ENCODE data around the gene AURKAIP1. TPM values are rescaled to one million over a fixed set of nuclear protein-coding genes. Genes with fewer than 3 reads are reported as not detected.

Gene AURKAIP1
- total RNA-seq, 3 donors from 2014 or later, result 150 to 180 (median 177) TPM

GRCh38 chr1:1357871-1358432 lies 17.1 kb downstream of the AURKAIP1 start:
- no peaks in the 10 kb centered on the region for H3K36me3 ChIP-seq (ENCODE audit: low read depth)
- no peaks in the 10 kb centered on the region for H3K9me3 ChIP-seq
- no peak overlapping the region for H3K4me3 ChIP-seq
- ATAC-seq (no peak), DNase-seq (peak in 1 of 3 donors; percentile 11)
- intact Hi-C loops (cut with DNase I, micrococcal nuclease), result no loop called here
- H3K4me1 ChIP-seq (ENCODE audit: low read depth), result peaks cover 12% of the 10 kb centered on the region
- no peak for TF ChIP-seq CTCF (IDR thresholded peaks at IDR 0.05)

DNA sequence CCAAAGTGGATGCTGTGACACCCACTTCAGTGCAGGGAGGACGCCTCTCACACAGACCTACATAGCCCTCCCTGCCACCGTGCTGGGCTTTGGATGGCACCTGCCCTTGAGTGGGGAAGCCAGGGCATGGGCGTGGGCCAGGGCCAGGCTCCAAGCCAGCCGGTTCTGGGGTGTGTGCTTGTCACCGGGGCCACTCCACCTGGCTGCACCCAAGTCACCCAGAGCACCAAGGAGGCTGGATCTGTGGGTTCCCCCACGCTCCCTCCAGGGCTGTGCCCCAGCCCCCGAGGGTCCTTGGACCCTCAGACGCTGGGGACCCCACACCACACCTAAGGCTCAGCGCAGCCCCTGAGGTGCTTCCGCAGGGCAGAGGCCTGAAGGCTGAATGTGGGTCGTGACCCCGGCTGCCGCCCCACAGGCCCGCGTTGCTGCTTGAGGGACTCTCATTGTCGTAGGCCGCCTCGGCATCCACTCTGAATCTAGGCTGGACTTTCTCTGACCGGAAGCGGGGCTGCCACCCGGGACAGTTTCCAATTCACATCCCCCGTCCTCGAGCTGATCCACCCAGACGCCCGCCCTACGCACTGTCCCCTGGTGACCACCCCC lies 18.1 kb downstream of the AURKAIP1 start:
- DNase-seq (peak in 1 of 3 donors; percentile 57), ATAC-seq (peak; percentile 17)
- no peak overlapping the region for H3K4me3 ChIP-seq
- H3K4me1 ChIP-seq (ENCODE audit: low read depth), result peaks cover 12% of the 10 kb centered on the region
- H3K9me3 ChIP-seq, result no peaks in the 10 kb centered on the region
- TF ChIP-seq CTCF (IDR thresholded peaks at IDR 0.05), result no peak
- intact Hi-C loops (cut with DNase I, micrococcal nuclease), result no loop called here
- no peaks in the 10 kb centered on the region for H3K36me3 ChIP-seq (ENCODE audit: low read depth)

GRCh38 chr1:1356166-1356795 lies 18.7 kb downstream of the AURKAIP1 start:
- ATAC-seq (no peak), DNase-seq (peak in 1 of 3 donors; percentile 23)
- no peak for TF ChIP-seq CTCF (IDR thresholded peaks at IDR 0.05)
- H3K4me3 ChIP-seq, result no peak overlapping the region
- H3K4me1 ChIP-seq (ENCODE audit: low read depth), result peaks cover 12% of the 10 kb centered on the region
- no peaks in the 10 kb centered on the region for H3K36me3 ChIP-seq (ENCODE audit: low read depth)
- intact Hi-C loops (cut with DNase I, micrococcal nuclease), result no loop called here
- no peaks in the 10 kb centered on the region for H3K9me3 ChIP-seq

GRCh38 chr1:1355416-1355815 lies 19.6 kb downstream of the AURKAIP1 start:
- DNase-seq, result peak in 1 of 3 donors; percentile 54
- H3K4me3 ChIP-seq, result no peak overlapping the region
- ATAC-seq, result peak; percentile 25
- intact Hi-C loops (cut with DNase I, micrococcal nuclease), result no loop called here
- H3K9me3 ChIP-seq, result no peaks in the 10 kb centered on the region
- no peak for TF ChIP-seq CTCF (IDR thresholded peaks at IDR 0.05)
- H3K4me1 ChIP-seq (ENCODE audit: low read depth), result peaks cover 12% of the 10 kb centered on the region
- no peaks in the 10 kb centered on the region for H3K36me3 ChIP-seq (ENCODE audit: low read depth)

DNA sequence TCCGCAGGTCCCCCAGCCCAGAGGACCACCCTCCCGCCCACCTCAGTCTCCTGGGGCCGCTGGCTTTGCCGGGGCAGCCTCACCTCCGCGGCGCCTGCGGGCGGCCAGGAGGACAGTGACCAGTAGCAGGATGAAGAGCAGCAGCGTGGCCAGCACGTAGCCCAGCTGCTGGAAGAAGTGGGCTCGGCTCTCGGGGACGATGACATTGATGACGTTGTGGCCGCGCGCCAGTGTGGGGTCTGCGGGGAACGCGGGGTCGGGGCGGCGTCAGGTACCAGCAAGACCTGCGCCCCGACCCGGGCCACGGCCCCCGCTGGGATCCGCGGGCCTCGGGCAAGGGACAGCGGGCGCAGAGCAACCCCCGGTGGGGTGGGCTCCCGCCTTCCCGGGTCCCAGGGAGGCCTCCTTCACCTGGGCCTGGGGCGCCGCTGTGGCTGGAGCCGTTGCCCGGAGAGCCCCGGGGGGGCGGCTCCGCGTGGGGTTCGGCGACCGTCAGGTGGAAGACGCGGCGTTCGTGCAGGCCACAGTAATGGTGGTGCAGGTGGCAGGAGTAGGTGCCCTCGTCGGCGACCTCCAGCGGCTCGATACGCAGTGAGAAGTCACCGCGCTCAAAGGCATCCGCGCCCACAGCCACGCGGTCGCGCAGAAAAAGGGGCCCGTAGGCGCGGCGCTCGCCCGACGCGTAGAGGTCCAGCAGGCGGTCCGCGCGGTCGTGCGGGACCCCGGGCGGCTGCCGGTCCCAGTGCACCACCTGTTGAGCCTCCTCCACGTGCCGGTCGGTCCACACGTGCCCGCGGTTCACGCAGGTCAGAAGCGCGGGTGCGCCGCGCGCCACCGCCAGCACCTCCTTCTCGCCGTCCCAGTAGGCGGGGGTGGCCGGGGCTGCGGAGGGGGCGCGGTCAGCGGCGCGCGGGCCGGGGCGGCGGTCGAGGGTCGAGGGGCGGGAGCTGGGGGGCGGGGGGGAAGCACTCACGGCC lies 20.4 kb downstream of the AURKAIP1 start:
- DNase-seq (peak in 1 of 3 donors; percentile 34), ATAC-seq (no peak)
- intact Hi-C loops (cut with DNase I, micrococcal nuclease), result no loop called here
- Histone ChIP-seq H3K4me3 (no peak overlapping the region), H3K4me1 (ENCODE audit: low read depth) (peaks cover 12% of the 10 kb centered on the region), H3K36me3 (ENCODE audit: low read depth) (no peaks in the 10 kb centered on the region), H3K9me3 (no peaks in the 10 kb centered on the region)
- no peak for TF ChIP-seq CTCF (IDR thresholded peaks at IDR 0.05)
